K562 (cell line): ENCODE data around the gene TCEANC2. TPM values are rescaled to one million over a fixed set of nuclear protein-coding genes. Genes with fewer than 3 reads are reported as not detected.

Source experiments
- CBFA2T2 ChIP-seq: fragments of 450-650 bp; conservative IDR thresholded peaks from 2 replicates; pipeline ENCODE4 v1.6.1; 2017; ENCODE audit warnings: mild to moderate bottlenecking
- CHD2 ChIP-seq: IDR thresholded peaks from 2 replicates; pipeline ENCODE4 v1.6.1; 2011; ENCODE audit warnings: low read depth, low read length
- DMBX1 ChIP-seq: fragments of 250-450 bp; sonication (Bioruptor Pico); IDR thresholded peaks from 2 replicates; pipeline ENCODE4 v1.8.0; 2022; ENCODE audit warnings: inconsistent platforms, mild to moderate bottlenecking, moderate library complexity, borderline replicate concordance
- FOXJ2 ChIP-seq: fragments of 200-800 bp; sonication (Bioruptor generic); IDR thresholded peaks from 2 replicates; pipeline ENCODE4 v1.6.1; 2016; ENCODE audit warnings: missing genetic modification characterization, missing compliant biosample characterization
- PHB ChIP-seq: fragments of 250-450 bp; sonication (Bioruptor Pico); IDR thresholded peaks from 2 replicates; pipeline ENCODE4 v1.5.0; 2021
- SLC30A9 ChIP-seq: fragments of 250-450 bp; sonication (Bioruptor Pico); IDR thresholded peaks from 2 replicates; pipeline ENCODE4 v1.8.0; 2022; ENCODE audit warnings: mild to moderate bottlenecking, moderate library complexity
- SRF ChIP-seq, 2 experiments: fragments of 250-450, 450-650 bp in 1 of 2; sonication (Bioruptor Pico) in 1 of 2; sonication (generic) in 1 of 2; formaldehyde crosslinking; IDR thresholded peaks; 2 replicates each; pipeline versions ENCODE4 v1.5.0 to v1.5.1; 2020 to 2022; ENCODE audit warnings: mild to moderate bottlenecking in 1 of 2, missing genetic modification reagents in 1 of 2
- SRSF3 ChIP-seq: fragments of 200-400 bp; formaldehyde crosslinking; IDR thresholded peaks from 2 replicates; pipeline ENCODE4 v1.6.1; 2016; ENCODE audit warnings: mild to moderate bottlenecking, low read length, moderate library complexity; ENCODE audit not compliant: insufficient read depth
- TCFL5 ChIP-seq: fragments of 250-450 bp; sonication (Bioruptor Pico); conservative IDR thresholded peaks from 2 replicates; pipeline ENCODE4 v1.6.1; 2021; ENCODE audit warnings: mild to moderate bottlenecking, moderate library complexity, matching md5 sums
- ZNF217 ChIP-seq: sonication (generic); formaldehyde crosslinking; IDR thresholded peaks from 2 replicates; pipeline ENCODE4 v1.8.0; 2022; ENCODE audit warnings: mild to moderate bottlenecking, missing genetic modification reagents
- ZNF24 ChIP-seq: fragments of 450-650 bp; IDR thresholded peaks from 2 replicates; pipeline ENCODE4 v1.6.1; 2016
- ZNF263 ChIP-seq: sonication (generic); formaldehyde crosslinking; IDR thresholded peaks from 2 replicates; pipeline ENCODE4 v1.8.0; 2022; ENCODE audit warnings: mild to moderate bottlenecking, missing genetic modification reagents, borderline replicate concordance
- polyA plus RNA-seq, 8 experiments: library from polyadenylated mRNA; depleted of rRNA in 4 of 8; stranded (reverse) in 5 of 8; unstranded in 3 of 8; fragments of >200 nt; fragmentation: Nextera tagmentation in 2 of 8; fragmentation: Illumina TruSeq in 1 of 8; extraction: Ambion mirVana in 2 of 8; extraction: Trizol in 1 of 8; gene quantifications; 2 replicates each; pipeline versions ENCODE4 v1.2.1 to v1.2.3, GENCODE V29; 2011 to 2014; ENCODE audit warnings: inconsistent platforms in 1 of 8, missing spikeins in 1 of 8
- total RNA-seq, 7 experiments: library from RNA; depleted of rRNA in 6 of 7; stranded (reverse); fragments of >200 nt in 6 of 7; fragmentation: Illumina TruSeq in 2 of 7; extraction: Trizol in 2 of 7; gene quantifications; 2 replicates each; pipeline versions ENCODE4 v1.2.1 to v1.2.3, GENCODE V29; 2011 to 2021; ENCODE audit warnings: low replicate concordance in 1 of 7
- TF ChIP-seq, protein P1 (sequence below): sonication (generic); formaldehyde crosslinking; IDR thresholded peaks from 2 replicates; pipeline ENCODE4 v1.8.0; 2023; ENCODE audit warnings: missing genetic modification reagents, mild to moderate bottlenecking, borderline replicate concordance
- TF ChIP-seq, protein P2 (sequence below): fragments of 450-650 bp; formaldehyde crosslinking; IDR thresholded peaks from 2 replicates; pipeline ENCODE4 v1.4.0; 2022; ENCODE audit warnings: mild to moderate bottlenecking, moderate library complexity

TCEANC2 gene
- total and polyA plus RNA-seq, 9 of the 15 experiments (the other 6 are each of a cell fraction or from before 2014, with no cell fraction given), result 3.3 to 10.2 (median 7.0) TPM

DNA sequence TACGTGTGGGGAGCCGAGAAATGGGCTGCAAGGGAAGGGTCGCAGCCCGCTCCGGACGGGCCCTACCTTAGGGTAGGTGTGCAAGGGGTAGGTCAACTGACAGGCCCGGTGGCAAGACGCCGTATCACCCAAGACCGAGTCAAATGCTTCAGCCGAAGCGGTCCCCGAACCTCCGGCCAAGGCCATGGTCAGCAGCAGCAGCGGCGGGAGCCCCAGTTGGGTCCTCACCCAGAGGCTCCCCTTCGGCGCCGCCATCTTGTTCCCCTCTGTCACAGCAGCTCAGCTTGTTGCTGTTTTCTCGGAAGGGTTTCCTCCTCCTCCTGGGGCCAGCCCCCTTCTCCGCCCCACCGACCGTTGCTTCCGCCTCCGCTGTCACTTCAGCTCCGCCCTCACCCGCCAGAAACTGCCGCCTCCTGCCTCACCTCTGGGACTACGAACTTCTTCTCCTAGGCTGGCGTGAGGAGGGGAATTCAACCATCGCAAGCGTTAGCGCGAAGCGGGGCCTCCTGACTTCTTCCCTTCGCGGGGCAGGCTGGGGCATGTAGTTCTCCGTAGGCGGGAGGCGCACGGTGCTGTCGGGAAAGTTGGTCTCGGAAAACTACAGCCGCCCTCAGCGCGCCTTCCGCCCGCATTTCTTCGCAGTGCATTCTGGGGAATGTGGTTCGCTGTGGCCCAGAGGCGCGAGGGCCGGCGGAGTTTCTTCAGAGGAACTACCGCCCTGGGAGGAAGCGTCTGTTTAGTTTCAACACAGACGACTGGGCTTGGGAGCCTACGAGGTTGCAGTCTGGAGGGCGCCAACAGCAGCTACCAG, at the start of gene TCEANC2, which contains the start of gene TMEM59 (continued):
- TF ChIP-seq, protein P1, sequence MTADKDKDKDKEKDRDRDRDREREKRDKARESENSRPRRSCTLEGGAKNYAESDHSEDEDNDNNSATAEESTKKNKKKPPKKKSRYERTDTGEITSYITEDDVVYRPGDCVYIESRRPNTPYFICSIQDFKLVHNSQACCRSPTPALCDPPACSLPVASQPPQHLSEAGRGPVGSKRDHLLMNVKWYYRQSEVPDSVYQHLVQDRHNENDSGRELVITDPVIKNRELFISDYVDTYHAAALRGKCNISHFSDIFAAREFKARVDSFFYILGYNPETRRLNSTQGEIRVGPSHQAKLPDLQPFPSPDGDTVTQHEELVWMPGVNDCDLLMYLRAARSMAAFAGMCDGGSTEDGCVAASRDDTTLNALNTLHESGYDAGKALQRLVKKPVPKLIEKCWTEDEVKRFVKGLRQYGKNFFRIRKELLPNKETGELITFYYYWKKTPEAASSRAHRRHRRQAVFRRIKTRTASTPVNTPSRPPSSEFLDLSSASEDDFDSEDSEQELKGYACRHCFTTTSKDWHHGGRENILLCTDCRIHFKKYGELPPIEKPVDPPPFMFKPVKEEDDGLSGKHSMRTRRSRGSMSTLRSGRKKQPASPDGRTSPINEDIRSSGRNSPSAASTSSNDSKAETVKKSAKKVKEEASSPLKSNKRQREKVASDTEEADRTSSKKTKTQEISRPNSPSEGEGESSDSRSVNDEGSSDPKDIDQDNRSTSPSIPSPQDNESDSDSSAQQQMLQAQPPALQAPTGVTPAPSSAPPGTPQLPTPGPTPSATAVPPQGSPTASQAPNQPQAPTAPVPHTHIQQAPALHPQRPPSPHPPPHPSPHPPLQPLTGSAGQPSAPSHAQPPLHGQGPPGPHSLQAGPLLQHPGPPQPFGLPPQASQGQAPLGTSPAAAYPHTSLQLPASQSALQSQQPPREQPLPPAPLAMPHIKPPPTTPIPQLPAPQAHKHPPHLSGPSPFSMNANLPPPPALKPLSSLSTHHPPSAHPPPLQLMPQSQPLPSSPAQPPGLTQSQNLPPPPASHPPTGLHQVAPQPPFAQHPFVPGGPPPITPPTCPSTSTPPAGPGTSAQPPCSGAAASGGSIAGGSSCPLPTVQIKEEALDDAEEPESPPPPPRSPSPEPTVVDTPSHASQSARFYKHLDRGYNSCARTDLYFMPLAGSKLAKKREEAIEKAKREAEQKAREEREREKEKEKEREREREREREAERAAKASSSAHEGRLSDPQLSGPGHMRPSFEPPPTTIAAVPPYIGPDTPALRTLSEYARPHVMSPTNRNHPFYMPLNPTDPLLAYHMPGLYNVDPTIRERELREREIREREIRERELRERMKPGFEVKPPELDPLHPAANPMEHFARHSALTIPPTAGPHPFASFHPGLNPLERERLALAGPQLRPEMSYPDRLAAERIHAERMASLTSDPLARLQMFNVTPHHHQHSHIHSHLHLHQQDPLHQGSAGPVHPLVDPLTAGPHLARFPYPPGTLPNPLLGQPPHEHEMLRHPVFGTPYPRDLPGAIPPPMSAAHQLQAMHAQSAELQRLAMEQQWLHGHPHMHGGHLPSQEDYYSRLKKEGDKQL (CRISPR knock-in tag), result no peak
- TF ChIP-seq FOXJ2 (tag) (peak; percentile 74; the same call in 1 of the 2 replicates), TCFL5 (CRISPR knock-in tag) (no peak), ZNF263 (CRISPR knock-in tag) (no peak; the same call in none of the 2 replicates), SRF (CRISPR knock-in tag; IDR thresholded peaks at IDR 0.05) (peak in 1 of 2 experiments; percentile 94; a peak in 1 of 4 replicates), PHB (CRISPR knock-in tag) (no peak), SRSF3 (no peak), CBFA2T2 (no peak), ZNF24 (peak; percentile 95), DMBX1 (CRISPR knock-in tag) (peak; percentile 92; the same call in 1 of the 2 replicates), SLC30A9 (CRISPR knock-in tag) (no peak), ZNF217 (CRISPR knock-in tag) (no peak), CHD2 (peak; percentile 88)
- TF ChIP-seq, protein P2, sequence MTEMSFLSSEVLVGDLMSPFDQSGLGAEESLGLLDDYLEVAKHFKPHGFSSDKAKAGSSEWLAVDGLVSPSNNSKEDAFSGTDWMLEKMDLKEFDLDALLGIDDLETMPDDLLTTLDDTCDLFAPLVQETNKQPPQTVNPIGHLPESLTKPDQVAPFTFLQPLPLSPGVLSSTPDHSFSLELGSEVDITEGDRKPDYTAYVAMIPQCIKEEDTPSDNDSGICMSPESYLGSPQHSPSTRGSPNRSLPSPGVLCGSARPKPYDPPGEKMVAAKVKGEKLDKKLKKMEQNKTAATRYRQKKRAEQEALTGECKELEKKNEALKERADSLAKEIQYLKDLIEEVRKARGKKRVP (CRISPR knock-in tag), result peak; percentile 40; the same call in 1 of the 2 replicates
